Uterus (tissue), 2 donors: ENCODE measurements around the gene DNAJC30.

Experiments used
- CTCF ChIP-seq, 4 experiments: fragments of 200-600 bp in 2 of 4; fragments of 450-650 bp in 2 of 4; sonication (generic) in 2 of 4; IDR thresholded peaks; one replicate each; pipeline ENCODE4 v1.5.1; 2016 to 2019; ENCODE audit warnings: antibody characterized with exemption in 4 of 4, mild to moderate bottlenecking in 2 of 4, moderate library complexity in 1 of 4
- POLR2A ChIP-seq, 2 donors: fragments of 450-650 bp; IDR thresholded peaks; one replicate each; pipeline ENCODE4 v1.6.1; 2016; ENCODE audit warnings: antibody characterized with exemption in 2 of 2, mild to moderate bottlenecking in 1 of 2, moderate library complexity in 1 of 2

- no peak for TF ChIP-seq CTCF (IDR thresholded peaks at IDR 0.05)
- TF ChIP-seq POLR2A (IDR thresholded peaks at IDR 0.05): no peak
Observed at GRCh38 chr7:73680501-73680900, 2.8 kb downstream of the DNAJC30 start.
